GM13976 (cell line): Measurements from ENCODE around the gene WDR55.
"Not testable (repeated sequence)": the region's sequence is repeated elsewhere in the genome, so short reads cannot be mapped to it uniquely, and the experiment has no call there.

ENCODE experiments used
- DNase-seq: peaks from one replicate; pipeline ENCODE4 v3.0.0; 2012; ENCODE audit warnings: low spot score
- in situ Hi-C: fragments of 300-500 bp; cut with MboI; formaldehyde crosslinking; loops from one replicate; pipeline ENCODE4 v1.12.0; 2022; ENCODE audit warnings: low sequenced_read_pairs, mixed read lengths, inconsistent platforms; ENCODE audit not compliant: unreplicated experiment
- TF ChIP-seq, protein P1 (sequence below): IDR thresholded peaks from 2 replicates; pipeline ENCODE4 v1.5.1; 2012; ENCODE audit warnings: borderline replicate concordance, mild to moderate bottlenecking; ENCODE audit not compliant: insufficient read depth; ENCODE audit errors: extremely low read depth, missing control alignments, control extremely low read depth

The WDR55 gene

DNA sequence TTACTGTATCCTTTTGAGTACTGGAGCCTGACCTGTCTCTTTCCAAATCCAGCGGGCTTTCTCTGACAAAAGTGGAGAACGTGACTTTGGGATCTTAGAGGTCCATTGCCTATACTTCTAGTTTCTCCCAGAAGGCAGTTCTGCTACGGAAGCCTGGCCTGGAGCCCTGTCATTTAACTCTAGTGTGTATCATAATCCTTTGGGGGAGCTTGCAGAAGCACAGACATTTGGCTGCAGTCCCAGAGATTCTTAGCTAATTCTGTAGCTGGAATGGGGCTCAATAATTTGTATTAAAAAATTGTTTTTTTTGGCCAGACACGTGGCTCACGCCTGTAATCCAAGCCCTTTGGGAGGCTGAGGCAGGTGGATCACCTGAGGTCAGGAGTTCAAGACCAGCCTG lies 29.6 kb downstream of the WDR55 start:
- in situ Hi-C loops: no loop called here
- TF ChIP-seq, protein P1, sequence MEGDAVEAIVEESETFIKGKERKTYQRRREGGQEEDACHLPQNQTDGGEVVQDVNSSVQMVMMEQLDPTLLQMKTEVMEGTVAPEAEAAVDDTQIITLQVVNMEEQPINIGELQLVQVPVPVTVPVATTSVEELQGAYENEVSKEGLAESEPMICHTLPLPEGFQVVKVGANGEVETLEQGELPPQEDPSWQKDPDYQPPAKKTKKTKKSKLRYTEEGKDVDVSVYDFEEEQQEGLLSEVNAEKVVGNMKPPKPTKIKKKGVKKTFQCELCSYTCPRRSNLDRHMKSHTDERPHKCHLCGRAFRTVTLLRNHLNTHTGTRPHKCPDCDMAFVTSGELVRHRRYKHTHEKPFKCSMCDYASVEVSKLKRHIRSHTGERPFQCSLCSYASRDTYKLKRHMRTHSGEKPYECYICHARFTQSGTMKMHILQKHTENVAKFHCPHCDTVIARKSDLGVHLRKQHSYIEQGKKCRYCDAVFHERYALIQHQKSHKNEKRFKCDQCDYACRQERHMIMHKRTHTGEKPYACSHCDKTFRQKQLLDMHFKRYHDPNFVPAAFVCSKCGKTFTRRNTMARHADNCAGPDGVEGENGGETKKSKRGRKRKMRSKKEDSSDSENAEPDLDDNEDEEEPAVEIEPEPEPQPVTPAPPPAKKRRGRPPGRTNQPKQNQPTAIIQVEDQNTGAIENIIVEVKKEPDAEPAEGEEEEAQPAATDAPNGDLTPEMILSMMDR: no peak
- DNase-seq: no peak

DNA sequence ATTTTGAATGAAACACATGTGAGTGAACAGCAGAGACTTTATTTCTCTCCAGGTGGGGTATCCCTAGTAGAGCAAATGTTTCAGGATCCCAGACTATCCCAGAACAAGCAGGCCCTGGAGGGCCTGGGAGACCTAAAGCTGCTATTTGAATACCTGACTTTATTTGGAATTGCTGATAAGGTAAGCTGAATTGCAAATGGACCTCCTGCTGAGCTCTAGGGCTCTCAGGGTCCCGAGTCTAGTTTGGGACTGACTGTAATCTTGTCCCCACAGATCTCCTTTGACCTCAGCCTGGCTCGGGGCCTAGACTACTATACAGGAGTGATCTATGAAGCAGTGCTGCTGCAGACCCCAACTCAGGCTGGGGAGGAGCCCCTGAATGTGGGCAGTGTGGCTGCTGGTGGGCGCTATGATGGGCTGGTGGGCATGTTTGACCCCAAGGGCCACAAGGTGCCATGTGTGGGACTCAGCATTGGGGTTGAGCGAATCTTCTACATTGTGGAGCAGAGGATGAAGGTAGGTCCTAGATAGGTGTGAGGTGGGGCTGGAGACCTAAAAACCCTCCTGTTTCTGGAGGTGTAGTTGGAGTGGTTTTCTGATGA lies 32.3 kb downstream of the WDR55 start:
- DNase-seq: no peak
- TF ChIP-seq, protein P1: no peak
- in situ Hi-C loops: no loop called here

DNA sequence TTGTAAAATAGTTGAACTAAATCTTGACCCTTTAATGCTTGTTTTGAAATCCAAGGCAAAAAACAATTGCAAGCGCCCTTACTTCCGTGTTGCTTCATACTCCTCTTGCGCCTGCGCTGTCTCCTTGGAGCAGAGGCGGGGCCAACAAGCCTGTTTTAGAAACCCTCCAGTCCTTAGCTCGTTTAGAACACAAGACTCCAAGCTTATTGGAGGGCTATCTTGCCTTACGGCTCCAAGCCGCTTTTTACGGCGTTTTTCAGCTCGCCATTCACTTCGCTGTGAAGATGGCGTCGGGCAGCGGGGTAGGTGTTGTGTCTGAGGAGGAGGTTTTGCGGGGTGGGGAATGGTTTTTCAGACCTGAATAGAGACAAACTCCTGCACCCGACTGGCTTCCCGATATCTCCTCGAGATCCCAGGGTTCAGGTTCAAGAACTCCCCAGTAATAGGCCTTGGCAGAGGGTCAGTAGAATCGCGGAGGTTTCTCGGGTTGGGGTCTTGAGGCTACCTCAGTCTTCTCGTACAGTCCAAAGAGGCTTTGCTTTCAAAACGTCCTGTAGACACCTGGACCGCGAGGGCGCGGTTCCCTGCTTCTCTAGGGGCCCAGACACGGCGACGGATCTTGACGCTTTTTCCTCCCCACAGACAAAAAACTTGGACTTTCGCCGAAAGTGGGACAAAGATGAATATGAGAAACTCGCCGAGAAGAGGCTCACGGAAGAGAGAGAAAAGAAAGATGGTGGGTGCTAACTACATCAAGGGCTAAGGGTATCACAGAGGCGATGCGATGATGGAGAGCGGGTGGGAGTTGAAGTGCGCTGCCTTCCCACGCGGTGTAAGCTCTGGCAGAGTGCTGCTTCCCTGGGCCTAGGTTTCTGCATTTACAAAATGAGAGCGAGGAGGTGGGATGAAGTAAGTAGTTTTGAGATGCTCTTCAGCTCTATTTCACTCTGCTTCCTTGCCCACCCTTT lies 35.8 kb downstream of the WDR55 start, which contains the start of gene ZMAT2:
Gene ZMAT2 (plus strand): TSS at position 271 of the 968 bp plus-strand sequence. CDS start 14 bp downstream, at position 285.
- in situ Hi-C loops: loop anchor here (25.0 kb wide), 1 partner anchor 463 kb away; no protein-coding TSS in a partner anchor
- TF ChIP-seq, protein P1: no peak
- DNase-seq: peak; percentile 93

DNA sequence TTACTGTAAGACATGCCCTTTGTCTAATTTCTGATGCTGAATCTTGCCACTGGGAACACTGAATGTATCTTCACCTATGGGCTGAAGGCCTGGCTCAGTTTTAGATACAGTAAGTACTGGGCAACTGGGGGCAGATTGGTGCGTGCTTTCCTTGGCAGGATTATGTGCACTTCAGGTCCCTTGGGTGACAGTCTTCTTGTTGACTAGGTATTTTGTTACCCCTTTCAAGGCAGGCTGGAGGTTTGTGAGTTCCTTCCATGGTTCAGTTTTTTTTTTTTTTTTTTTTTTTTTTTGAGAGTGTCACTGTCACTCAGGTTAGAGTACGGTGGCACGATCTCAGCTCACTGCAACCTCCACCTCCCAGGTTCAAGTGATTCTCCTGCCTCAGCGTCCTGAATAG lies 43.1 kb downstream of the WDR55 start:
- TF ChIP-seq, protein P1: no peak
- in situ Hi-C loops: loop anchor here (25.0 kb wide), 1 partner anchor 471 kb away; no protein-coding TSS in a partner anchor
- DNase-seq: no peak

DNA sequence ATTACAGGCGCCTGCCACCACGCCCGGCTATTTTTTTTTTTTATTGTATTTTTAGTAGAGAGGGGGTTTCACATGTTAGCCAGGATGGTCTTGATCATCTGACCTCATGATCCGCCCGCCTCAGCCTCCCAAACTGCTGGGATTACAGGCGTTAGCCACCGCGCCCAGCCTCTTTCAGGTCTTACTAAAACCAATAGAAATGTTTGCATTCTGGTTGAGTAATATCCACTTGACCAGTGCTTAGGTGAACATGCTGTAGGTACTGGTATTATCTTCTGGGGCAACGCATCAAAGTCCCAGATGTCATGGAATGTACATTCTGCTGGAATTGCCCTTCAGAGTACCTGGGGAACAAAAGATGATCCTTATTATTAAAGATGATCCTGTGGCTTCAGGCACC lies 44.1 kb downstream of the WDR55 start:
- DNase-seq: not testable (repeated sequence)
- in situ Hi-C loops: loop anchor here (25.0 kb wide), 1 partner anchor 471 kb away; no protein-coding TSS in a partner anchor

DNA sequence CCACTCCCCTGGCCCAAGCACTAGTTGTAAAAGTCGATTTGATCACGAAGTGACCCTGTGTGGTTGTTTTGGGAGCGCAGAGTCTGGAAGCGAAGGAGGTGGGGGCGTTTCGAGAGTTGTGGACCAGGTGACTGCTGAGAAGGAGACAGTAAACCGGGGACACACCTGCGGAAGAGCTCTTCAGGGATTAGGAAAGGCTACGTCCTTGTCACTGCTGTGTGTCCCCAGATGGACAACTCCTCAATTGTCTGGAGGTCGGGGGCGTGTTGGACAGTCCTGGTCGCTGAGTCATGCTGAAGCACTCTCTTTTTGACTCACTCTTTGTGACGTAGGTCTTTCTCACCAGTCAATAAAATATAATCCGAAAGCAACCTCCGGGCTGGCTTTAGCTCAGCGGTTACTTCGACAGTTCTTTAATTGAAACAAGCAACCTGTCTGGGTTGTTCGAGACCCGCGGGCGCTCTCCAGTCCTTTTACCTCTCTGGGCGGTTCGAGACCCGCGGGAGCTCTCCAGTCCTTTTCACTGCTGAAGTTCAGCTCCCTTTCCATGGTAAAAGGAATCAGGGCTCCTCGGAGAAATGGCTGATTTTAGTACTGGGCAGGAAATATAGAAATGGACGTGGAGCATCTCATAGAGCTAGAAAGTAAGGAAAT lies 46.3 kb downstream of the WDR55 start:
- in situ Hi-C loops: loop anchor here (10.0 to 25.0 kb wide), 2 partner anchors 346 to 474 kb away; partner anchors contain the start of gene SLC4A9
- peak; percentile 83 for DNase-seq
- TF ChIP-seq, protein P1: no peak
